ENCODE data around the gene SLC1A4.

- TF ChIP-seq CTCF (IDR thresholded peaks at IDR 0.05) (no peak), POLR2AphosphoS5 (IDR thresholded peaks at IDR 0.05; ENCODE audit: low read depth, low read length) (no peak), SIN3A (IDR thresholded peaks at IDR 0.05; ENCODE audit: borderline replicate concordance, insufficient read depth, low read depth, low read length) (no peak), REST (IDR thresholded peaks at IDR 0.05; ENCODE audit: insufficient read depth in 1 of 2, low read depth in 2 of 2, low read length in 1 of 2) (no peak)
These were observed 27.6 kb downstream of the SLC1A4 start for GRCh38 chr2:65016789-65017188.

All from Panc1 (cell line).